Left colon (tissue), 2 donors: ENCODE data around the gene BCL6. TPM values are rescaled to one million over a fixed set of nuclear protein-coding genes. Genes with fewer than 3 reads are reported as not detected.

Source experiments
- ATAC-seq: fragments of 200-7000 bp; cut with Tn5 transposase; one replicate; pipeline ENCODE4 v1.9.1; 2020; ENCODE audit warnings: mild to moderate bottlenecking, moderate library complexity
- DNase-seq, 2 donors: peaks; one replicate each; pipeline ENCODE4 v3.0.0-alpha.2; 2020
- intact Hi-C, 2 donors: fragments of 100-400 bp; cut with DNase I in 1 of 2; cut with micrococcal nuclease in 1 of 2; formaldehyde crosslinking; loops; one replicate each; pipeline versions ENCODE4 v1.11.2 to v1.14.0; 2022; cut with DNase I, micrococcal nuclease
- total RNA-seq, 2 donors: library from RNA; stranded (reverse); fragmentation: NEBNext Ultra II Directional; extraction: Animal tissue kit (Norgen Biotek cat#: 25700); gene quantifications; one replicate each; pipeline ENCODE4 v1.2.1, GENCODE V29; 2021
- donor health status: DM: no; HTN: no; CAD: no.
- donor health status: DM: yes; HTN: yes; CAD: no.

BCL6 gene
- total RNA-seq, 2 donors from 2014 or later = 12.6 to 16.5 TPM

DNA sequence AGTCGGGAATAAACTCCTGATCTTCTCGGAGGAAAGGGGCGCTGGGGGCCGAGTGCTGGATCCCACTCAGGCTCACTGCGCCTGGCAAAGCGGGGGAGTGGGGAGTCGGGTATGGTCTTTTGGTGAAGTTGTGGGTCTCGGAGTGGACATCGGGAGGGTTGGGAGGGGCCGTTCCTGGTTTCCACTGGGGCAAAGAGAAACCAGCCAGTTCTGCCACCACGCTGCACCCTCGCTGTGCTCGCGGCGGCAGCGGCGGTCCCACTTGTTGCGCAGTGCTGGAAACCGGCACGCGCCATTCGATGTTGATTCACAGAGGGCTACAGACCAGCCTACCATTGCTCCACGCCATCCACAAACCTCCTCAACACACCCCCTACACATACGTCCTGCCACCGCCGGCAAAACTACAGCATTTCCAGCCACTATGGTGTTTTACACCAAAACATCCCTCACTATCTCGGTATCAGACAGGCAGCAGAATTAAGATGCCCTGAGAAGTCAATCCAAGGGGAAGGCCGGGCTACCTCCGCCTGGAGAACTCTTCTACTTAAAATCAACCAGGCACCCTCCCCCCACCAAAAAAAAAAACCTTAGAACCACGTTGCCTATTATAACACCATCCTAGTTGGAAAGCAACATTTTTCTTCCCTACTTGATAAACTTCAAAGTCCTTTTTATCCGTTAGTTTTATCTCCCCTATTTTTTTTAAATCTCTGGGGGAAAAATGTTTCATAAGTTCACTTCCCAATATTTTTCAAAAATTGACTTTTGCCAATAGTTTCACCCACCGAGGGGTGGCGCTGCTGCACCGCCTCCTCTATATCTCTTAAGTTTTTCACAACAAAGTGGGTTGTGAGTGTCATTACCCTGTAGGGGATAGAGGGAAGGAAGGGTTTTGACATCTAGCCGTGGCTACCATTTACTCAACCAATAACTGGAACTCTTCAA, 3.6 kb downstream of the BCL6 start:
- no peak for ATAC-seq
- intact Hi-C loops = loop anchor here in 1 of 2 donors (5.0 to 10.0 kb wide), 6 partner anchors 303 to 1211 kb away; partner anchors contain the start of gene LPP
- peak; percentile 65 to 85 for DNase-seq

DNA sequence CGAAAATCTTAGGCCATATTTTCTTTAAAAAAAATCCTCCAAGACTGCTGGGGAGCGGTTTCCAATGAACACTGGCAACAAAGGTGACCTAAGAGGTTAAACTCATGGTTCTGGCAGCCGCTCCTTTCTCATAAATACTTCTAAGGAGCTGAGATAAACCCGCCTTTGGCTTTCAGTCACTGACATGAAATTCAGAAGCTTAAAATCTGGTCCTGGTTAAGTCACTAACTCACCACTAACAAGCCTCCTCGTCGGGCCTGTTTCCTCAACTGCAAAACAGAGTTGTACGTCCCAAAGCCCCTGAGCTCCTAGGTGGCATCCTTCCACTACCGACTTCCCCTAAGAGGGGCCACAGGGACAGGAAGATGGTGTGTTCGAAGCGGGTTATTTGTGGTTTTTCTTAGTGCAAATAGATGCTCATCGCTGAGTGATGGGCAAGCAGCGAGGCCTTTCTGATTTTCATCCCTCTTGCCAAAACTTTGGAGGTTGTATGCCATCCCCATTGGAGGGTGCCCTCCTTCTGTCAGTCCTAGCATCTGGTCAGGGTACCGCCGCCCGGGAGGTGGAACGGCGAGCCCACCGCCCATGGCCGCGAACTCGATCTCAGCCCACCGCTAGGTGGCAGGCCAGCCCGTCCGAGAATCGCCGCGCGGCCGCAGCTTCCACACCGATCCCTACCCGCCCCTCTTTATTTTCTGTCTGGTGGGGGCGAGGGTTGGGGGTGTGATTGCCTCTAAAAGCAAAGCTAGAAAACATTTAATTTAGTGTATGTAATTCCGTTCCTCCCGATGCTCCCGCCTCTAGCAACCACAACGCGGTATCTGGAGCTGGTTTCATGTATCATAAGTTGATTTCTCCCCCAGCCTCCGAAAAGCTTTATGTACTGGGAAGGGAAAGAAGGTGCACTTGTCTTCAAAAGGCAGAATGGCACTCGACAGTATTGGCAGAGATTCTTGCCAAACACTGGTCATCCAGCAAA, 4.6 kb downstream of the BCL6 start:
- intact Hi-C loops = loop anchor here in 1 of 2 donors (5.0 to 10.0 kb wide), 6 partner anchors 304 to 1212 kb away; partner anchors contain the start of gene LPP
- DNase-seq (peak; percentile 58 to 79), ATAC-seq (no peak)

DNA sequence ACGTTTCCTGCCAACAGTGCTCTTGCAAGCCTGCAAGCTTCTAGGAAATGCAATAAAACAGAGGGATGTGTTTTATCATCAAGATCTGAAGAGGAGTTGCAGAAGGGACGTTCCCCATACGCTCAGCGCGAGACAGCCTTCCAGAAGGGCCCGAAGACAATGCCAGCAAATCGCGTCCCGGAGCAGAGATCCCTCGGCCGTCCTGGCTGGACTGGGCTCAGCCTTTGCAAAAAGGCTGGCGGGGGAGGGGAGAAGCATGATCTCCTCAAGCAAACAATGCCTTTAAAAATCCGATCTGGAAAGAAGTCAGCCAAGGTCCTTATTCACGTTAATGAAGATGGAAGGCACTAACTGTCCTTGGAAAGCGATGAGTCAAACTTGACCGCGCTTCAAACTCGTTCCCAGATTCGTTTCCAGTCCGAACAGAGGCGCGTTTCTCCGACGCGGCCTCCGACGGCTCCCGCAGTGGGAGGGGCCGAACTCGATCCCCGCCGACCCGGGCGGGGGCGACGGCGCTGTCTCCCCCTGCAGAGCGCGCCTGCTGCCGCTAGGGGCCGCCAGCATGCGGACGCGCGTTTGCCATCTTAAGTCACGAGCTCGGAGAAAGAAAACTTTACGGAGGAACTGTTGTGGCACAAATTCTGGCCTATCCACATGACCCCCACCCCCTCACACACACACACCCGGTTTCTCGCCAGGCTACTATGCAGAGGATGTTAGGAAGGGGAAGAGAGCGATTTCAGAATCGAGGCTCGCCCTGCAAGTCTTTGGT, 5.5 kb downstream of the BCL6 start:
- DNase-seq = peak; percentile 80 to 89
- intact Hi-C loops = loop anchor here (5.0 to 10.0 kb wide), 8 partner anchors 305 to 1405 kb away; partner anchors contain the start of gene LPP (in 1 of the 2)
- peak; percentile 25 for ATAC-seq

DNA sequence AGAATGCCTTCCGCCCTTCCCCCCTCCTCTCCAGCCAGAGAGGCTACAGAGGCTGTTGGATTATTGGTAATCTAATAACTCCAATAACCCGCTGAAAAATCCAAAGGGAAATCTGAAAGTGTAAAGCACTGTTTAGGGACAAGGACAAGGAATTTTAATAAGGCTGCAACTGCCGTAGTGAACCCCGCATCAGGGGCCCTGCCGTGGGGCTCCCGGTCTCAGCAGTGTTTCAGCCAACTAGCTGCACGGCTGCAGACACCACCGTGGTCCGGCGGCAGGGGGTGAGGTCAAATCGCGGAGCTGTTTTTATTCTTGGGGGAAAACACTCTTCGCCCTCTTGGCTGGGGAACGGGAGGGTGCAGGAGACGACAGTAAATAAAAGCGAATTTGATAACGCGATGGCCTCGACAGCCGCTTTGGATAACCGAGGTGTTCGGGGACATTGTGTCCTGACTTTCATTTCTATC, 6.1 kb downstream of the BCL6 start:
- intact Hi-C loops = loop anchor here (10.0 kb wide), 2 partner anchors 1216 to 1406 kb away; no protein-coding TSS in a partner anchor
- no peak for ATAC-seq
- no peak for DNase-seq

DNA sequence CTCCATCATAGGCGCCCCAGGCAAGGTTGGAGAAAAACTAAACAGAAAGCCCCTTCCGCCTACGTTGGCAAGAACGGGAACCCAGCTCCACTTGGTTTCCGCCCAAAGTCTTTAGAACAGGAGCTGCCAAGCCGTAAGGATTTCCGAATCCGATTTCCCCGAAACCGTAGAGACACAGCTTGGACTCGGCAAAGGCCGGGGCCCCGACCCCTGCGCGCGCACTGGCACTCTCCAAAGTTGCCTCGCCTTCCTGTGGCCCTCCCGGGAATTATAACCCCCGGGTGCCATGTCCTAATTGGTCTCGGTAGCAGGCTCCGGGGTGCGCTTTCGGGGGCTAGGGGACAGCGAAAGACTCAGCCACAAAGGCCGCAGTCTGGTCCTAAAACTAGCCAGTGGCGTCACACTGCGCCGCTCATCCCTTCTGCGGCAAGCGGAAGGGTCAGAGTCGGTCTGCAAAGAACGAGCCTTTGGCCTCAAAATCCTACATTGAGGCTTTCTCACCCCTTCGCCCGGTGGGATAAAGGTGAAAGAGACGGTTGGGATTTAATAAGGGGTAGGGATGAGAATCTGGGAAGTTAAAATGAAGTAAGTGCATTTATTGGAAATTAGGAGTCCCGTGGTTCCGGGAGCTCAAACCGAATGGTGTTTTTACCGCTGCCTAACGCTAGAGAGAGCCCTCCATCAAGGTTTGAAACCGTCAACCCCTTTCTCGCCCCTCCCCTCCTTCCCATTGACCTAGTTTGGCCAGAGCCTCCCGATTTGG, 6.8 kb downstream of the BCL6 start:
- peak; percentile 67 for ATAC-seq
- intact Hi-C loops = loop anchor here (10.0 kb wide), 2 partner anchors 1216 to 1406 kb away; no protein-coding TSS in a partner anchor
- peak; percentile 86 to 91 for DNase-seq

DNA sequence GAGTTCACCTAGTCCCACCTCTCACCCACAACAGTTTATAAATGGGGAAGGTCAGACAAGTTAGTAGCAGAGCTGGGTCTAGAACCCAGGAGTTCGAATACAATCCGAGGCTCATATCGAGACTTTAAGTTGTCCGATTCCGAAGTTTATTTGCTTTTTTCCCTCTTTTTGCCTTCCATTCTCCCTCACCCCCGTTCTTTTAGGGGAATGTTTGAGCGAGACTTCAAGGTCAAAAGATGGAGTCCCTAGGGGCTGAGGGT, 7.3 kb downstream of the BCL6 start:
- intact Hi-C loops = loop anchor here (10.0 kb wide), 2 partner anchors 1217 to 1407 kb away; no protein-coding TSS in a partner anchor
- ATAC-seq (no peak), DNase-seq (no peak)

DNA sequence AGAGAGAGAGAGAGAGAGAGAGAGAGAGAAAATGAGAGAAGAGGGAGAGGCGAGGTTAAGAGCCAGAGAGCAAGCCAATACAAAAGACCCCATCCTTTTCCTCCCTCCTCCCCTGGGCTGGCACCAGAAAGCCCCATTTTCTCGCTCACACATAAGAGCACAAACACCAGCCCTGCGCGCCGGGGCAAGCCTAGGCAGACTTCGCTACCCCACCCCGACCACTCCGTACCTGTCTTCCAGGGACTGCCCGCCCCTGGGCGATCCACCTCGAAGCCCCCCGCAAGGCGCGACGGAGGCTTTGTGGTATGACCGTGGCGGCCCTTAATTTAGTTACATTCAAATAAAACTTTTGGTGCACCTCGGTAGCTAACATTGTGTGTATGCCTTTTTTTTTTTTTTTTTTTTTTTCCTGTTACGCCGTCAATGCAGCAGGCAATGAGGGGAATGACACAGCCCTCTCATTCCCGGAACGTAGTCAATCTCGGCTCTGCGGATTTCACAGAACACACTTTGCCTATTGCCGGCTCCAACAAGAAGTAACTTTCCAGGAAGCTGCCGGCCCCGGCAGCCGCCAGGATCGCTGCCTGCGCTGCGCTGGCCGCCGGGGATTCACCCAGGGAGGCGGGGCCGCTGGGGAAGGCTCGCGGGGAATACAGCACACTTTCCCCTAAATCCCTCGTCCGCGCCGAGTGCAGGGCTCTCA, 7.7 kb downstream of the BCL6 start:
- ATAC-seq (peak; percentile 56), DNase-seq (peak; percentile 72 to 82)
- intact Hi-C loops = loop anchor here (10.0 kb wide), 2 partner anchors 1217 to 1407 kb away; no protein-coding TSS in a partner anchor

DNA sequence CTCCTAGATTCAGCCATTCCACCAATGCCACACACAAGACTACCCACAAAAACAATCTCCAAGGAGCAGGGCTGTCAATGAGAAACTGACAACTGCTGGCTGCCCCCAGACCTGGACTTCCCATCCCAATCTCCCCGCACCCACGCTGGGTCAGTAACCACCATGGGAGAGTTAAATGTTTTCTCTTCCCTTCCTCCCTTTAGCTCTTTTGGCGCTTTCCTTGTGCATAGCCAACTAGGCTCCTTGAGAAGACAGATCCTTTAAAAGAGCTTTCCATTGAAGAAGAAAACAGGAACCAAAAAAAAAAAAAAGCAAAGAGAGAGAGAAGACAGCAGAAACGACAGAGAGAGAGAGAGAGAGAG, 8.3 kb downstream of the BCL6 start:
- ATAC-seq (no peak), DNase-seq (no peak)
- intact Hi-C loops = loop anchor here (10.0 kb wide), 2 partner anchors 1218 to 1408 kb away; no protein-coding TSS in a partner anchor

DNA sequence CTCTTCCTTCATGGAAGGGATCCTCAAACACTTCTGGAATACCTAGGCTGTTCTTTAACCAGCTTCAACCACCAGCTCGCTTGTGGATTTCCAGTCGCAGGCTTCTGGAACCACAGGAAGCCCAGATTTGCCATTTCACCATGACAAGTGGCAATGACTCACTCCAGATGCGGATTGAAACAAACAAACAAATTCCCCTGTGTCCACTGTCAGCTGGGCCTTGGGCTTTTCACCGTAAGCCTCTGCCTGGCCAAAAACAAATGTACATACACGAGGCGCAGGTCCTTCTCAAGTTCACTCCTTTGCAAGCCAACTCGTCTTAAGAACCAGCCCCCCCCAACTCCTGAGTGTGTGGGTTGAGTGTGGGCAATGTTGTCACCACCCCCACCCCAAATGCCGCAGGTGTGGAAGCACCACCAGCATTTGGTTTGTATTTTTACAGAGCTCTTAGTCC, 8.8 kb downstream of the BCL6 start:
- DNase-seq (no peak), ATAC-seq (no peak)
- intact Hi-C loops = loop anchor here (10.0 kb wide), 2 partner anchors 1218 to 1408 kb away; no protein-coding TSS in a partner anchor

DNA sequence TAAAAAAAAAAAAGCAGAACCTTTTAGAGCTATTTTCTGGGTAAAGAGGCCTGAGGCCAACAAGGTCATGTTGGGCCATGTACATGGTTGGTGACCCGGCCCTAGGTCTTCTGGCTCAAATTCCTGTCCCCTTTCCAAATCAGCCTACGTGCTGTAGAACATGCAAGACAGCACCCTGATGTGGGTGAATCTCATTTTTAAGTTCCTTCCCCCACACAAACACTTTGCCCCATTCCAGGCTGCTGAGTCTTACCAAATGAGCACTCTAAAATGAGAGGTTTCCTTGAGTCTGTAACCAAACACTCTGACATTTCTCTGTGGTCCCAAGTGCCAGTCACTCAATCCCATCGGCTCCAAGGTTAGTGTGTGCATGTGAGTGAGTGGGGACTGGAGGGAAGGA, 9.4 kb downstream of the BCL6 start:
- intact Hi-C loops = loop anchor here (10.0 kb wide), 2 partner anchors 1219 to 1409 kb away; no protein-coding TSS in a partner anchor
- ATAC-seq (no peak), DNase-seq (no peak)

DNA sequence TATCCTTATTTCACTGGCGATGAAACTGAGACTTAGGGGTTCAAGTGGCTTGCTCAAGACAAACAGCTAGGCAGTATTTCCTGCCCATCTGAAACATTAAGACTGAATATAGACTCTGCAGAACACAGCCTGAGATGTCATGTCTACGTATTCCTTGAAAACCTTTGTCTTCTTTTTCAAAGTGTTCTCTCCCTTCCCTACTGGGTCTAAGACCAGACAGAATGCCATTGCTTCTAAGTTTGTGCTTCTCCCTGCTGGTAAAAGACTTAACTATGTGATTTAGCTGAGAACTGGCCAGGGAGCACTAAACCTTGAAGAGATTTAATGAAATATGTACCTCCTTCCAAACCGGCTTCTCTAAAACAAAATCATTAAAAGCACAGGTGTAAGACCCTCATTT, 9.9 kb downstream of the BCL6 start:
- intact Hi-C loops = loop anchor here (10.0 kb wide), 2 partner anchors 1219 to 1409 kb away; no protein-coding TSS in a partner anchor
- ATAC-seq (no peak), DNase-seq (no peak)

DNA sequence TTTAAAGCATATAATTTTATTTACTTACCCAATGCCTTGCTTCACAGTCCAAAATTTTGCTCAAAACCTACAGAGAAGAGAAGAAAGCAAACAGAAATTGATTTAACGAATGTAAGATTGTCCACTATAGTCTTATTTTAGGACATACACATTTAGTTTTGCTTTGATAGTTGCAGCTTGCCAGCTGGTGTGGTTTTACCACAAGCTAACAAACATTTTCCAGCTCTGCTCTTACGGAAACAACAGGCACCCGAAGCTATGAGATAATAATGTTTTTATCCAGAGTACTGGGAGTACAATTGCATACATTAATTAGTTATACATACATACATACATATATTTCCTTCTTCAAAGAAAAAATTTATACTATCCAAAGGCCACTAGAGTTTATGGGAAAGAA, 10.4 kb downstream of the BCL6 start:
- intact Hi-C loops = loop anchor here (10.0 kb wide), 2 partner anchors 1220 to 1410 kb away; no protein-coding TSS in a partner anchor
- ATAC-seq (no peak), DNase-seq (no peak)

DNA sequence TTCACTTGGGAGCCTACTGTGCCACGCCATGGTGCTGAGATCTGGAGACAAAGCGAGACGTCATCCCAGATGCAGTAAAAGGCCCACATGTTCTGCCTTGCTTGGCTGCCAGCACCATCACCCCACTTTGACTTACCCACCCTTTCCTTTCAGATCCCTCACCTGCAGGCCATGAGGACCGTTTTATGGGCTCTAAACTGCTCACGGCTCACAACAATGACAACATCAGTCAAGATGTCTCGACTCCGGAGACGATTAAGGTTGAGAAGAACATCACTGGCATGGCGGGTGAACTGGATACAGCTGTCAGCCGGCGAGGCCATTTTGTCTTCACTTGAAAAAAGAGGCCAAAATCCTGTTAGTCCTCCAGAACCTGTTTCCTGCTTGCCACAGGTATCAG, 11.9 kb downstream of the BCL6 start:
- DNase-seq = no peak
- intact Hi-C loops = loop anchor here (10.0 kb wide), 2 partner anchors 1221 to 1411 kb away; no protein-coding TSS in a partner anchor
- ATAC-seq = no peak

DNA sequence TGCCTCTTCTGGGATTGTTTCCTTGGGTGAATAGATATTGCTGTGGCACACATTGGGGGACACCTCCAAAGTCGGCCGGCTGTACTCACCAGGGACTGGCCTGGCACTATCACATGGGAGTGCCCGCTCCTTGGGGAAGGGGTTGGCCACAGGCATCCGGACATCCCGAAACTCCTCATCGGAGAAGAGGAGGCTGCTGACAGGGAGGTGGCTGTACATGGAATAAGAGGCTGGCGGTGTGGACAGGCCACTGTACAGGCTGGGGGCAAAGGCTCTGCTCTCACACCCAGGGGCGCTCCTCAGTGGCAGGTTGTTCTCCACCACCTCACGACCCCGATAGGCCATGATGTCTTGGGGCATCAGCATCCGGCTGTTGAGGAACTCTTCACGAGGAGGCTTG, 15.7 kb downstream of the BCL6 start:
- no peak for ATAC-seq
- intact Hi-C loops = no loop called here
- DNase-seq = no peak

DNA sequence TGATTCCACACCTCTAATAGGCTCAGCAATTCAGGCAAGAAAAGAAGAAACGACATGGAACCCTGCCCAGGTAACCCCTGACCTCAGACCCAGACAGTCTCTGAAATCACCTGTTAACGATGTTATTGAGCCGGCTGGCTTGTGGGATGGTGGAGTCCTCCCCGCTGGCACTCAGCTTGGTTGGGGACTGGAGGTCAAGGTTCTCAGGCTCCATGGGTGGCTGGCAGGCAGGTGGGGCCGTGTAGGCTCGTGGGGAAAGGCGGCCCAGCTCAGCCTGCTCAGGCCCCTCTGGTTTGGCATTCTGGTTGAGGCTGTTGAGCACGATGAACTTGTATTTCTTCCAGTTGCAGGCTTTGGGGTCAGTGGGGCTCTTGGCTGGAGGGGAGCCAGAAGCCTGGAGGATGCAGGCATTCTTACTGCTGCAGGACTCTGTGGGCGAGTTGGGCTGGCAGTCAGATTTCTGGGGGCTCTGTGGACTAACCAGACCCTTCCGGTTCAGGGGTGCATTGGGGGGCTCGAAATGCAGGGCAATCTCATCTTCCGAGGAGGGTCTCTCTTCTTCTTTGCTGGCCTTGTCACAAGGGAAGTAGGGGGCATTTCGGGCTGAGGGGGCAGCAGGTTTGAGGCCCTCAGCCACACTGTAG, 16.2 kb downstream of the BCL6 start:
- intact Hi-C loops = no loop called here
- ATAC-seq (no peak), DNase-seq (no peak)

DNA sequence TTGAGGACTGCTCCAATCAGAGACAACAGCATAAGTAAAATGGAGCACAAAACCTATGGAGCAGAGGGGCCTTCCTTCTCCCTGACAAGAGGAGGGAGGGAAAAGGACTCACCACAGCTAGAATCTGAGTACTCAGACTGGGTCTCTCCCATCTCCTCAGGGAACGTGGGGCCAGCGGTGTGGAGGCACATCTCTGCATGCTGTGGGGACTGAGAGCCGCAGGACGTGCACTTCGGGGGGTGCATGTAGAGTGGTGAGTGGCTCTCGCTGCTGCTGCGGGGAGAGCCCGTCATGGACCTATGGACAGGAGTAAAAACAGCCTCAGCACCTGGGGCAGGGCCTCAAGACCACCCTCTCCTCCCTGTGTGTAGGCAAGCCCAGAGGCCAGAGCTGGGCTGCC, 17.0 kb downstream of the BCL6 start:
- ATAC-seq = no peak
- intact Hi-C loops = no loop called here
- DNase-seq = no peak
